ENCODE results near the gene CST9. TPM values are rescaled to one million over a fixed set of nuclear protein-coding genes. Genes with fewer than 3 reads are reported as not detected.

The CST9 gene
- total RNA-seq, 1 donor from 2014 or later: not detected

DNA sequence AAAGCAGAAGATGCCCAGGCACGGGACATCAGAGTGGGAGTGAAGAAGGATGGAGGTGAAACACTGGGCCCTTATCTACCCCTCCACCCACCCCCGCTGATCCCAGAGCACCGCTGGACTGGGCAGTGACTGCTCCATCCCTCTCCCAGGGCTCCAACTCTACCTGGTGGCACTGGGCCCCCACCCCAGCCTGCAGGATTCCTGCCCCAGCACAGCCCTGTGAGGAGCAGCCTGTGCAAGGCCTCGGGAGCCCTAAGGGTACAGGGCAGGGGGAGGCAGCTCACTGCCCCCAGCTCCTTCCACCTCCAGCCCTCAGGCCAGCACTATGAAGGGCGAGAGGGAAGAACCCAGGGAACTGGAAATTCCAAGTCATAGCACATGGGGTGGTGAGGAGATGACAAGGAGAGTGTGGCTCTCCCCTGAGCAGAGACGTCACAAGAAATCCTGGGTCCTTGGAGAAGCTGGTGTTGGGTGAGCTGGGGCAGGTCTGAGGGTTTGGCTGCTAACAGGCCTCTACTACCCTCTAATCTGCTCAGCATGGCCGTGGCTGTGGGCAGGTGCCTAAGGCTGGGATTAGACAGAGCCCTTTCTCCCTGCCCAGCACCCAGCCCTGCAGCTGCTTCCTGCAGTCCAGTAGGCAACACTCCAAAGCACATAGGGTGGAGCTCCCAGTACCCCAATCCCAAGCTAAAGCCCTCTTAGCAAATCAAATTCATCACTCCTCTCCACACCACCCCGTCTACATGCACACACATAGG, 28.5 kb upstream of the CST9 start:
- Mint-ChIP-seq H3K4me1 (peaks cover 8% of the 10 kb centered on the region), H3K36me3 (ENCODE audit: low read depth) (no peaks in the 10 kb centered on the region), H3K9me3 (no peaks in the 10 kb centered on the region), H3K27me3 (peaks cover 24% of the 10 kb centered on the region), H3K4me3 (no peak overlapping the region), H3K27ac (no peak overlapping the region)
- POLR2A ChIA-PET: no interaction called here
- CTCF ChIA-PET: no interaction called here
- DNase-seq (no peak), ATAC-seq (ENCODE audit: low read depth) (no peak)
- intact Hi-C loops (cut with micrococcal nuclease): no loop called here
- TF ChIP-seq, protein P1, sequence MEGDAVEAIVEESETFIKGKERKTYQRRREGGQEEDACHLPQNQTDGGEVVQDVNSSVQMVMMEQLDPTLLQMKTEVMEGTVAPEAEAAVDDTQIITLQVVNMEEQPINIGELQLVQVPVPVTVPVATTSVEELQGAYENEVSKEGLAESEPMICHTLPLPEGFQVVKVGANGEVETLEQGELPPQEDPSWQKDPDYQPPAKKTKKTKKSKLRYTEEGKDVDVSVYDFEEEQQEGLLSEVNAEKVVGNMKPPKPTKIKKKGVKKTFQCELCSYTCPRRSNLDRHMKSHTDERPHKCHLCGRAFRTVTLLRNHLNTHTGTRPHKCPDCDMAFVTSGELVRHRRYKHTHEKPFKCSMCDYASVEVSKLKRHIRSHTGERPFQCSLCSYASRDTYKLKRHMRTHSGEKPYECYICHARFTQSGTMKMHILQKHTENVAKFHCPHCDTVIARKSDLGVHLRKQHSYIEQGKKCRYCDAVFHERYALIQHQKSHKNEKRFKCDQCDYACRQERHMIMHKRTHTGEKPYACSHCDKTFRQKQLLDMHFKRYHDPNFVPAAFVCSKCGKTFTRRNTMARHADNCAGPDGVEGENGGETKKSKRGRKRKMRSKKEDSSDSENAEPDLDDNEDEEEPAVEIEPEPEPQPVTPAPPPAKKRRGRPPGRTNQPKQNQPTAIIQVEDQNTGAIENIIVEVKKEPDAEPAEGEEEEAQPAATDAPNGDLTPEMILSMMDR (IDR thresholded peaks at IDR 0.05): no peak

DNA sequence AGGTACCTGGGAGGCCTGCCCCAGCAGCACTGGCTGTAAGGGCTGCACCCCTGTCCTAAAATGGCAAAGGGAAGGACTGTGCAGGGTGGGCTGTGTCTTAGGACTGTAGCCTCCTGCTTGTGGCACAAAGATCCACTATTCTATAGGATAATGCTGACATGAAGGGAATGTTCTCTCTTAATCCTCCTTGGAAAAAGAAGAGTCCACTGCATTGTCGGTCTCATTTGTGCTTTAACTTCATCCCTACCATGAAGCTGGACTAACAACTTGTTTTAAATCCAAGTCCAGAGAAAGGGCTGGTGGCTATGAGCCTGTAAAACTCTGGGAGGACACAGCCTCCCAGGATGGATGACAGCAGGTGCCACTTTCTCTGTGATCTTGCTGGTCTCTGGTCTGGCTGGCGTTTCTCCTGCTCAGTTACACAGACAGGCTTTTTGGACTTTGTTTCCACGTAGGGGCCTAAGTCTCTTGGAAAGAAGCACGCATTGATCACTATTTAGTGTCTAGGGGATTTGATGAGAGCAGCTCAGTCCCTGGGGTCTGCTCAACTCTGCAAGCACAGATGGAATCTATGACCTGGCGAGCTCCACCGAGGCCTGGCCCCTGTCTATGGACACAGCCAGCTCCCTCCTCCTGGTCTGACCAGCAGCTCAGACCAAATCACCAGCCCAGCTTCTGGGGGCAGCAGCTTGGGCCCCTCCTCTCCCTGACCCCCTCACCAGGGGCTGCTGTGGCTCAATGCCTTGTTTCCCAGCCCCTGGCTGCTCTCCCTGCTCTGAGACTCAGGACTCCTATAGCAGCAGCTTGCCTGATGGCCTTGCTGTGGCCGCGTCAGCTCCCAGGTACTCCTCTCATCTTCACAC, 27.2 kb upstream of the CST9 start:
- ChIA-PET POLR2A (no interaction called here), CTCF (no interaction called here)
- Mint-ChIP-seq H3K27ac (no peak overlapping the region), H3K36me3 (ENCODE audit: low read depth) (no peaks in the 10 kb centered on the region), H3K4me1 (peaks cover 8% of the 10 kb centered on the region), H3K4me3 (no peak overlapping the region), H3K9me3 (no peaks in the 10 kb centered on the region), H3K27me3 (peaks cover 19% of the 10 kb centered on the region)
- DNase-seq (no peak), ATAC-seq (ENCODE audit: low read depth) (no peak)
- TF ChIP-seq, protein P1 (IDR thresholded peaks at IDR 0.05): no peak
- intact Hi-C loops (cut with micrococcal nuclease): no loop called here

DNA sequence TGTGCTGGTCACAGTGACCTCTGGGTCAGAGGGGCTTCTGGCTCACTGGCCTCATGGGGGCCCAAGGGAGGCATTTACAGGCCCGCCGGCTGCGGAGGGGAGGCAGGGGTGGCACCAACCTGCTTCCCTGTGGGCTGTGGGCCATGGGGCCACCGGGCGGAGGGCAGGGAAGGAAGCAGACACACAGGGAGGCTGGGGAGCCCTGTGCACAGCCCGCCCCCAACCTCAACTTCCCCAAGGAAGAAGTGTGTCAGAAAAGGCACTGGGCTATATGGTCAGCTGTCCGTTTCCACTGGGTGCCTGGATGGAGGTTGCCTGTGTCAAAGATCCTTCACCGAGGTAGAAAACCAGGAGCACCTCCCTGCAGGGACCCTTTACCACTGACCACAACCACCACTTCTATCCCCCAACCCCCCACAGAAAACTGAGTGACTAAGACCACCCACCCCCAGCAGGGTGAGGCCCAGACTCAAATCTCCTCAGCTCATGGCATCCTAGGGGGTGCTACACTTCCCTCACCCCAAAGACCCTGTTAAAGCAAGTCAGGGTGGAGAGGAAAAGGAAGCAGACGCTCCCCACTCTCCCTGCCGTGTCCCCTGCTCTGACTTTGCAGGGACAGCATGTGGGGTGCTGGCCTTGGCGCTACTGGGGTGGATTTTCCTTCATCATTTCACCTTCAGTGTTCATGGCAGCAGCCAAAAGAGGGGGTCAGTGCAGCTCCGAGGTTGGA, 26.4 kb upstream of the CST9 start:
- ATAC-seq (ENCODE audit: low read depth) (no peak), DNase-seq (no peak)
- Mint-ChIP-seq H3K27ac (no peak overlapping the region), H3K4me3 (no peak overlapping the region), H3K4me1 (peaks cover 7% of the 10 kb centered on the region), H3K36me3 (ENCODE audit: low read depth) (no peaks in the 10 kb centered on the region), H3K27me3 (peaks cover 19% of the 10 kb centered on the region), H3K9me3 (no peaks in the 10 kb centered on the region)
- ChIA-PET POLR2A (no interaction called here), CTCF (no interaction called here)
- TF ChIP-seq, protein P1 (IDR thresholded peaks at IDR 0.05): no peak
- intact Hi-C loops (cut with micrococcal nuclease): no loop called here

DNA sequence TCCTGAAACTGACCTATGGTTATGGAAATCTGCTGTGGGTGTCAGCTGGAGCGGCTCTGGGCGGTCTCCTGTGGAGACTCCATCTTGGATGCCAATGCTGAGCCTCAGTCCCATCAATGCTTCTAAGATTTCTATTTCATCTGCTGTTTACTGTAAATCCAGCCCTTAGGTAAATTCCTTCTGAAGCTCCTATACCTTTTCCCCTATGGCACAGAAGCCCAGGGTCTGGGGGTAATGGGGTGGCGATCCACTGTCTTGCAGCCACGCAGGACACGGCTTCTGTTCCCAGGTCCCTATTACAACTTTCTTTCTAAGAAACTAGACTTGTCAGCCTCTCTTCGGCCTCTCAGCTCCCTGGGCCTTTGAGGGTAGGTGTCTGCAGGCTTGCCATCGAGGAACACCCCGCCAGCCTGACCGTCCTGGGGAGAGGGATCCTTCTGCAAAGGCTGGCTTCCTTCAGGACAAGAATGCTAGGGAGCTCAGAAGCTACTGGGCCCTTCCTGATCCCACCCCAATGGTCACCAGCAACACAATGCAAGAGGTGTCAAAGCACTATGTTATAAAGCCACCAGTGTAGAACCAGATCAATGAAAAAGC, 25.6 kb upstream of the CST9 start:
- peaks cover 10% of the 10 kb centered on the region for H3K27me3 Mint-ChIP-seq
- H3K36me3 Mint-ChIP-seq (ENCODE audit: low read depth): no peaks in the 10 kb centered on the region
- no peak overlapping the region for H3K27ac Mint-ChIP-seq
- no peak for ATAC-seq (ENCODE audit: low read depth)
- intact Hi-C loops (cut with micrococcal nuclease): no loop called here
- ChIA-PET CTCF (no interaction called here), POLR2A (no interaction called here)
- TF ChIP-seq, protein P1 (IDR thresholded peaks at IDR 0.05): no peak
- no peaks in the 10 kb centered on the region for H3K4me1 Mint-ChIP-seq
- H3K9me3 Mint-ChIP-seq: no peaks in the 10 kb centered on the region
- no peak overlapping the region for H3K4me3 Mint-ChIP-seq
- DNase-seq: no peak
